ENCODE measurements around the gene SLC26A4. TPM values are rescaled to one million over a fixed set of nuclear protein-coding genes. Genes with fewer than 3 reads are reported as not detected.

SLC26A4 gene
- total RNA-seq, 2 experiments from 2014 or later, result 5.2 to 7.1 TPM

- H3K27ac Mint-ChIP-seq, result no peak overlapping the region
- H3K9me3 Mint-ChIP-seq, result no peaks in the 10 kb centered on the region
- no peaks in the 10 kb centered on the region for H3K4me1 Mint-ChIP-seq (ENCODE audit: low read depth)
- DNase-seq, result no peak
- ChIA-PET POLR2A (no interaction called here), CTCF (interaction anchor here (1.3 kb wide), 1 partner anchor 11 kb away, joined by 4 read pairs; no protein-coding TSS in a partner anchor)
- peaks cover 5% of the 10 kb centered on the region for H3K27me3 Mint-ChIP-seq
- peaks cover 4% of the 10 kb centered on the region for H3K36me3 Mint-ChIP-seq
- intact Hi-C loops (cut with micrococcal nuclease), result no loop called here
- H3K4me3 Mint-ChIP-seq, result peak overlapping the region; percentile 20
Measured at GRCh38 chr7:107708956-107709355, 48.3 kb downstream of the SLC26A4 start.

- DNase-seq, result no peak
- ChIA-PET POLR2A (no interaction called here), CTCF (interaction anchor here (0.6 to 1.7 kb wide), 5 partner anchors 14 to 918 kb away, joined by 3 to 6 read pairs (median 4); no protein-coding TSS in a partner anchor)
- intact Hi-C loops (cut with micrococcal nuclease), result no loop called here
- no peaks in the 10 kb centered on the region for H3K9me3 Mint-ChIP-seq
- peaks cover 5% of the 10 kb centered on the region for H3K27me3 Mint-ChIP-seq
- peaks cover 1% of the 10 kb centered on the region for H3K36me3 Mint-ChIP-seq
- H3K4me3 Mint-ChIP-seq, result no peak overlapping the region
- no peak overlapping the region for H3K27ac Mint-ChIP-seq
- no peaks in the 10 kb centered on the region for H3K4me1 Mint-ChIP-seq (ENCODE audit: low read depth)
Measured at GRCh38 chr7:107711301-107711700, 50.7 kb downstream of the SLC26A4 start.

GRCh38 chr7:107712025-107712424 lies 51.4 kb downstream of the SLC26A4 start:
- intact Hi-C loops (cut with micrococcal nuclease), result no loop called here
- H3K36me3 Mint-ChIP-seq, result peaks cover 1% of the 10 kb centered on the region
- ChIA-PET POLR2A (no interaction called here), CTCF (interaction anchor here (0.6 to 1.7 kb wide), 6 partner anchors 13 to 919 kb away, joined by 3 to 6 read pairs (median 4); no protein-coding TSS in a partner anchor)
- H3K9me3 Mint-ChIP-seq, result no peaks in the 10 kb centered on the region
- H3K4me1 Mint-ChIP-seq (ENCODE audit: low read depth), result no peaks in the 10 kb centered on the region
- no peak overlapping the region for H3K4me3 Mint-ChIP-seq
- DNase-seq, result no peak
- H3K27ac Mint-ChIP-seq, result no peak overlapping the region
- peaks cover 5% of the 10 kb centered on the region for H3K27me3 Mint-ChIP-seq

GRCh38 chr7:107712896-107713295 lies 52.3 kb downstream of the SLC26A4 start:
- intact Hi-C loops (cut with micrococcal nuclease), result no loop called here
- POLR2A ChIA-PET, result no interaction called here
- peaks cover 5% of the 10 kb centered on the region for H3K27me3 Mint-ChIP-seq
- no peak for DNase-seq
- no peak overlapping the region for H3K4me3 Mint-ChIP-seq
- no peaks in the 10 kb centered on the region for H3K9me3 Mint-ChIP-seq
- no peak overlapping the region for H3K27ac Mint-ChIP-seq
- CTCF ChIA-PET, result interaction anchor here (0.6 to 1.7 kb wide), 3 partner anchors 11 to 29 kb away, joined by 3 to 6 read pairs (median 3); no protein-coding TSS in a partner anchor
- H3K36me3 Mint-ChIP-seq, result peaks cover 1% of the 10 kb centered on the region
- no peaks in the 10 kb centered on the region for H3K4me1 Mint-ChIP-seq (ENCODE audit: low read depth)

GRCh38 chr7:107715531-107715930 lies 54.9 kb downstream of the SLC26A4 start:
- H3K4me1 Mint-ChIP-seq (ENCODE audit: low read depth), result no peaks in the 10 kb centered on the region
- H3K4me3 Mint-ChIP-seq, result no peak overlapping the region
- intact Hi-C loops (cut with micrococcal nuclease), result no loop called here
- ChIA-PET CTCF (no interaction called here), POLR2A (no interaction called here)
- no peak overlapping the region for H3K27ac Mint-ChIP-seq
- DNase-seq, result no peak
- peaks cover 1% of the 10 kb centered on the region for H3K36me3 Mint-ChIP-seq
- no peaks in the 10 kb centered on the region for H3K9me3 Mint-ChIP-seq
- peaks cover 2% of the 10 kb centered on the region for H3K27me3 Mint-ChIP-seq

- ChIA-PET POLR2A (no interaction called here), CTCF (interaction anchor here (2.2 kb wide), 1 partner anchor 256 kb away, joined by 7 read pairs; no protein-coding TSS in a partner anchor)
- intact Hi-C loops (cut with micrococcal nuclease), result no loop called here
Measured at GRCh38 chr7:107718456-107719193, 58.0 kb downstream of the SLC26A4 start.

GRCh38 chr7:107721286-107721685 lies 60.7 kb downstream of the SLC26A4 start:
- H3K4me1 Mint-ChIP-seq (ENCODE audit: low read depth), result no peaks in the 10 kb centered on the region
- H3K36me3 Mint-ChIP-seq, result no peaks in the 10 kb centered on the region
- ChIA-PET CTCF (no interaction called here), POLR2A (no interaction called here)
- no peaks in the 10 kb centered on the region for H3K27me3 Mint-ChIP-seq
- no peak overlapping the region for H3K4me3 Mint-ChIP-seq
- intact Hi-C loops (cut with micrococcal nuclease), result no loop called here
- no peaks in the 10 kb centered on the region for H3K9me3 Mint-ChIP-seq
- H3K27ac Mint-ChIP-seq, result no peak overlapping the region
- no peak for DNase-seq

More at GRCh38 chr7:107718456-107719193, 58.0 kb downstream of the SLC26A4 start:
- Mint-ChIP-seq H3K27me3 (no peaks in the 10 kb centered on the region), H3K27ac (no peak overlapping the region), H3K4me1 (ENCODE audit: low read depth) (no peaks in the 10 kb centered on the region), H3K36me3 (no peaks in the 10 kb centered on the region), H3K4me3 (no peak overlapping the region), H3K9me3 (no peaks in the 10 kb centered on the region)
- DNase-seq, result no peak

- no peak overlapping the region for H3K27ac Mint-ChIP-seq
- intact Hi-C loops (cut with micrococcal nuclease), result no loop called here
- H3K36me3 Mint-ChIP-seq, result no peaks in the 10 kb centered on the region
- ChIA-PET POLR2A (no interaction called here), CTCF (interaction anchor here (0.6 to 4.1 kb wide), 3 partner anchors 62 to 546 kb away, joined by 3 to 45 read pairs (median 3); no protein-coding TSS in a partner anchor)
- peaks cover 3% of the 10 kb centered on the region for H3K27me3 Mint-ChIP-seq
- no peaks in the 10 kb centered on the region for H3K4me1 Mint-ChIP-seq (ENCODE audit: low read depth)
- no peak for DNase-seq
- no peaks in the 10 kb centered on the region for H3K9me3 Mint-ChIP-seq
- H3K4me3 Mint-ChIP-seq, result no peak overlapping the region
Measured at GRCh38 chr7:107723255-107723654, 62.6 kb downstream of the SLC26A4 start.

- Mint-ChIP-seq H3K27me3 (peaks cover 3% of the 10 kb centered on the region), H3K4me1 (ENCODE audit: low read depth) (no peaks in the 10 kb centered on the region), H3K9me3 (no peaks in the 10 kb centered on the region), H3K27ac (no peak overlapping the region), H3K36me3 (no peaks in the 10 kb centered on the region), H3K4me3 (no peak overlapping the region)
- ChIA-PET POLR2A (no interaction called here), CTCF (interaction anchor here (0.6 to 4.1 kb wide), 14 partner anchors 11 to 580 kb away, joined by 3 to 45 read pairs (median 3); no protein-coding TSS in a partner anchor)
- peak; percentile 42 for DNase-seq
- intact Hi-C loops (cut with micrococcal nuclease), result loop anchor here (1.0 to 5.0 kb wide), 3 partner anchors 163 to 523 kb away; partner anchors contain the start of genes COG5 and DUS4L
Measured at GRCh38 chr7:107725138-107725740, 64.6 kb downstream of the SLC26A4 start.

- ChIA-PET CTCF (interaction anchor here (0.7 to 4.1 kb wide), 14 partner anchors 12 to 525 kb away, joined by 3 to 45 read pairs (median 4); partner anchors contain the start of gene CBLL1), POLR2A (no interaction called here)
- no peak for DNase-seq
- intact Hi-C loops (cut with micrococcal nuclease), result loop anchor here (5.0 kb wide), 2 partner anchors 164 to 524 kb away; partner anchors contain the start of genes COG5 and DUS4L
- H3K27ac Mint-ChIP-seq, result no peak overlapping the region
- no peak overlapping the region for H3K4me3 Mint-ChIP-seq
- H3K27me3 Mint-ChIP-seq, result peaks cover 3% of the 10 kb centered on the region
- no peaks in the 10 kb centered on the region for H3K36me3 Mint-ChIP-seq
- H3K9me3 Mint-ChIP-seq, result no peaks in the 10 kb centered on the region
- H3K4me1 Mint-ChIP-seq (ENCODE audit: low read depth), result no peaks in the 10 kb centered on the region
Measured at GRCh38 chr7:107726356-107727130, 65.9 kb downstream of the SLC26A4 start.

- Mint-ChIP-seq H3K36me3 (no peaks in the 10 kb centered on the region), H3K9me3 (peaks cover 3% of the 10 kb centered on the region), H3K4me1 (ENCODE audit: low read depth) (no peaks in the 10 kb centered on the region), H3K27ac (no peak overlapping the region), H3K27me3 (peaks cover 3% of the 10 kb centered on the region), H3K4me3 (no peak overlapping the region)
- no peak for DNase-seq
- ChIA-PET CTCF (interaction anchor here (0.6 to 4.0 kb wide), 6 partner anchors 15 to 265 kb away, joined by 3 to 23 read pairs (median 10); partner anchors contain the start of gene CBLL1), POLR2A (no interaction called here)
- intact Hi-C loops (cut with micrococcal nuclease), result loop anchor here (5.0 kb wide), 2 partner anchors 166 to 526 kb away; partner anchors contain the start of genes COG5 and DUS4L
Measured at GRCh38 chr7:107728276-107728675, 67.6 kb downstream of the SLC26A4 start.
